Activated T-cell treated with anti-CD3 and anti-CD28 coated beads, Interleukin-2, amount 50 U/mL, for 72 hours (primary cell): Measurements from ENCODE around the gene PSMC2. TPM values are rescaled to one million over a fixed set of nuclear protein-coding genes. Genes with fewer than 3 reads are reported as not detected.
"Not testable (repeated sequence)": the region's sequence is repeated elsewhere in the genome, so short reads cannot be mapped to it uniquely, and the experiment has no call there.

Experiments
- ATAC-seq, 2 donors: fragments of 150-1000 bp; cut with Tn5 transposase; replicated peaks in 1 of 2; 2 replicates each; pipeline ENCODE4 v1.10.0; 2021; ENCODE audit warnings: moderate library complexity in 2 of 2, mild to moderate bottlenecking in 1 of 2
- DNase-seq, 2 donors: peaks; one replicate each; pipeline ENCODE4 v3.0.0; 2021 to 2022; ENCODE audit warnings: mixed read lengths in 1 of 2
- H3K27ac Mint-ChIP-seq: one replicate; pipeline ENCODE4 v1.8.0; 2022; ENCODE audit warnings: mild to moderate bottlenecking, moderate library complexity, mixed read lengths
- H3K27me3 Mint-ChIP-seq: one replicate; pipeline ENCODE4 v1.8.0; 2022; ENCODE audit warnings: low read depth, mixed read lengths
- H3K36me3 Mint-ChIP-seq, 2 donors: one replicate each; pipeline ENCODE4 v1.8.0; 2022; ENCODE audit warnings: mixed read lengths in 2 of 2, mild to moderate bottlenecking in 1 of 2; ENCODE audit not compliant: insufficient read depth in 2 of 2
- H3K4me1 Mint-ChIP-seq: one replicate; pipeline ENCODE4 v1.8.0; 2022; ENCODE audit warnings: low read depth, mixed read lengths
- H3K4me3 Mint-ChIP-seq, 2 donors: one replicate each; pipeline ENCODE4 v1.8.0; 2022; ENCODE audit warnings: mild to moderate bottlenecking in 2 of 2, mixed read lengths in 2 of 2, moderate library complexity in 2 of 2
- H3K9me3 Mint-ChIP-seq, 2 donors: one replicate each; pipeline ENCODE4 v1.8.0; 2022; ENCODE audit warnings: mixed read lengths in 2 of 2
- total RNA-seq, 2 donors: library from RNA; stranded (reverse); gene quantifications; one replicate each; pipeline ENCODE4 v1.2.3, GENCODE V29; 2022

The PSMC2 gene
- total RNA-seq, 2 donors from 2014 or later: 132 to 166 TPM

- peaks cover 18% of the 10 kb centered on the region for H3K27me3 Mint-ChIP-seq
- peak; percentile 25 to 60 for ATAC-seq
- H3K4me1 Mint-ChIP-seq: no peaks in the 10 kb centered on the region
- no peak for DNase-seq
- H3K36me3 Mint-ChIP-seq: no peaks in the 10 kb centered on the region
- H3K9me3 Mint-ChIP-seq: no peaks in the 10 kb centered on the region
- no peak overlapping the region for H3K4me3 Mint-ChIP-seq
- H3K27ac Mint-ChIP-seq: no peak overlapping the region
Measured at GRCh38 chr7:103382032-103382402, 34.6 kb downstream of the PSMC2 start.

- Mint-ChIP-seq H3K27ac (no peak overlapping the region), H3K4me1 (no peaks in the 10 kb centered on the region), H3K4me3 (no peak overlapping the region), H3K36me3 (no peaks in the 10 kb centered on the region), H3K9me3 (no peaks in the 10 kb centered on the region), H3K27me3 (peaks cover 11% of the 10 kb centered on the region)
- DNase-seq: no peak
- ATAC-seq: no peak
Measured at GRCh38 chr7:103387242-103387641, 39.8 kb downstream of the PSMC2 start.

DNA sequence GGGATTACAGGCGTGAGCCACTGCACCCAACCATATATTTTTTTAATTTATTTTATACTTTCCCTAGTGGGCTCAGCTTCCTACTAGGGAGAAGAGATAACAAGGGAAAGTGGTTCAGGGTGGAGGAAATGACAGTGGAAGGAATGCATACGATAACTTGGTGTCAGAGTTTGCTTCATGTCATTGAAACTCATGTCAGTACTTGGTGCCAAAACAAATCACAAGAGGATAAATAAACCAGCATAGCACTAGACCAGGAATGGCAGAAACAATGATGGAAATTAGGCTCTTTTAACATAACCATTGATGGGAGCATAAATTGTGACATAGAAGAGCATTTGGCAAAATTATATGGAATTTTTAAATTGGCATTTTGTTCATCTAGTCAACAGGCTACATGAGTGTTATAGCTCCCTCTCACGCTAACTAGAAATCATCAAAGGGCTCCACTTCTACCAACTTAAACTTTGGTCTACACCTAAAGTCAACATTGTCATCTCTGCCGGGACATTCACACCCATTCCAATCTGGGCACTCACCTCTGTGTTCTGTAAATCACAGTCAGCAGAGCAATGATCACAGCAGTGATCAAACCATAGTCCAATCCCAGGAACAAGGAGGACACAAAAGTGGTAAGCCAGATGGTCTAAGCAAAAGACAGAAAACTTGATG, 41.2 kb downstream of the PSMC2 start:
- Mint-ChIP-seq H3K36me3 (no peaks in the 10 kb centered on the region), H3K27me3 (peaks cover 11% of the 10 kb centered on the region), H3K27ac (no peak overlapping the region), H3K4me1 (no peaks in the 10 kb centered on the region), H3K4me3 (no peak overlapping the region), H3K9me3 (no peaks in the 10 kb centered on the region)
- ATAC-seq (no peak), DNase-seq (no peak)

DNA sequence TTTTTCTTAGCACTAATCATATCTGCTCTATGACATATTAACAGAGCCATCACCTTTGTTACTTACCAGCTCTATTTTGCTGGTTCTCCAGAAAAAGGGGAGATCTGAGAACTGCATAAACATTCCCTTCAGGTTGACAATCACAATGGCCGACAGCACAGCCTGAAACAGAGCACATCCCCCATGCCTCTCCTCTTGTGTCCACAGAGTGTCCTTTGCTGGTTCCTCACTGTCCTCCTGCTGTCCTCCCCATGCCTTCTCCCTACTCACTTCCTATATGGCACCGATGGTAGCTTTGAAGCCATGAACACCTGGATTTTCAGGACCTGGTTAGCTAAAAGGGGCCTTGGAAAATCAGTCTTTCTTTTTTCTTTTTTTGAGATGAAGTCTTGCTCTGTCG, 41.8 kb downstream of the PSMC2 start:
- Mint-ChIP-seq H3K36me3 (no peaks in the 10 kb centered on the region), H3K4me1 (no peaks in the 10 kb centered on the region), H3K27ac (no peak overlapping the region), H3K27me3 (peaks cover 11% of the 10 kb centered on the region), H3K9me3 (no peaks in the 10 kb centered on the region), H3K4me3 (no peak overlapping the region)
- no peak for DNase-seq
- no peak for ATAC-seq

- no peaks in the 10 kb centered on the region for H3K4me1 Mint-ChIP-seq
- H3K36me3 Mint-ChIP-seq: no peaks in the 10 kb centered on the region
- peaks cover 13% of the 10 kb centered on the region for H3K27me3 Mint-ChIP-seq
- no peak overlapping the region for H3K4me3 Mint-ChIP-seq
- DNase-seq (no peak), ATAC-seq (no peak)
- H3K27ac Mint-ChIP-seq: no peak overlapping the region
- H3K9me3 Mint-ChIP-seq: no peaks in the 10 kb centered on the region
Measured at GRCh38 chr7:103391150-103391549, 43.7 kb downstream of the PSMC2 start.

GRCh38 chr7:103391976-103392375, 44.5 kb downstream of the PSMC2 start:
- Mint-ChIP-seq H3K36me3 (no peaks in the 10 kb centered on the region), H3K4me3 (no peak overlapping the region), H3K27ac (no peak overlapping the region), H3K4me1 (no peaks in the 10 kb centered on the region), H3K9me3 (no peaks in the 10 kb centered on the region), H3K27me3 (peaks cover 19% of the 10 kb centered on the region)
- DNase-seq (no peak), ATAC-seq (no peak)

DNA sequence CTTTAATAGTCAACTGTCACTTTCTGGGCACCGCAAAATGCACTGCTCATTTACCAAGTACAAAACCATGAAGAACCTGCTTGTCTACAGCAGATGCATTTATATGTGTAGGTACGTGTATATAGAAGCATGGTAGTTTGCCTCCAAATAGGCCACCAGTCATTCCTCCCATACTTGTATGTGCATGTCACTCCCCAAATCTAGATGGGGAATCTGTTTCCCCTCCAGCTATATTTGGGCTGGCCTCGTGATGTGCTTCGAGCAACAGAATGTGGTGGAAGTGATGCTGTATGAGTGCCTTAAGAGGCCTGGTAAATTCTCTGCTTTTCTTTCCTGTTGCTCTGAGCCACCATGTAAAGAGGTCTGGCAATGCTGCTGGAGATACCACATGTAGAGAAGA, 47.1 kb downstream of the PSMC2 start:
- ATAC-seq (no peak), DNase-seq (no peak)
- Mint-ChIP-seq H3K27me3 (peaks cover 9% of the 10 kb centered on the region), H3K36me3 (no peaks in the 10 kb centered on the region), H3K27ac (no peak overlapping the region), H3K9me3 (no peaks in the 10 kb centered on the region), H3K4me1 (no peaks in the 10 kb centered on the region), H3K4me3 (no peak overlapping the region)

DNA sequence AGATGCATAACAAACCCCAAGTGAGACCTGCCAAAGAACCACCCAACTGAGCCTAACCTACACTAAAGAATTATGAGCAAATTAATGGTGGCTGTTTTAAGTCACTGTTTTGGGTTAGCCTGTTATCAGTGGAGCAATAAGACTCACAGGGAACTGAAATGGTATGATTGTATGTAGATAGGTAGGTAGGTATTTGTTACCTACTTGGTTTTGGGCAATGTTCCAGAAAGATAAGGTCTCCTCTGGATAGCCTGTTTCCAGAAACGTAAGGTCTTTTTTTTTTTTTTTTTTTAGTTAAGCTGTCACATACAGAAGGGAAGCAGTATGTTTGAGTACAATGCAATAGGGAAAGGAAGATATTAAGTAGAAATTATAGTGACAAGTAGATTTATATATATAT, 47.6 kb downstream of the PSMC2 start:
- DNase-seq (no peak), ATAC-seq (no peak)
- Mint-ChIP-seq H3K4me1 (no peaks in the 10 kb centered on the region), H3K9me3 (no peaks in the 10 kb centered on the region), H3K36me3 (no peaks in the 10 kb centered on the region), H3K27ac (no peak overlapping the region), H3K27me3 (peaks cover 8% of the 10 kb centered on the region), H3K4me3 (no peak overlapping the region)

DNA sequence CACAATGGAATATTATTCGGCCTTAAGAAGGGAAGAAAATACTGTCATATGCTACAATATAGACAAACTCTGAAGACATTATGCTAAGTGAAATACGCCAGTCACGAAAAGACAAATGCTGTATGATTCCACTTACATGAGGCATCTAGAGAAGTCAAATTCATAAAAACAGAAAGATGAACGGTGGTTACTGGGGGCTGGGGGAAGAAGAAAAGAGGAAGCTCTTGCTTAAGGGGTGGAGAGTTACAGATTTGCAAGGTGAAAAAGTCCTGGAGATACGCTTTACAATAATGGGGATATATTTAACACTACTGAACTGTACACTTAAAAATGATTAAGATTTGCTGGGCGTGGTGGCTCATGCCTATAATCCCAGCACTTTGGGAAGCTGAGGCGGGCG, 49.0 kb downstream of the PSMC2 start:
- Mint-ChIP-seq H3K4me3 (no peak overlapping the region), H3K4me1 (no peaks in the 10 kb centered on the region), H3K36me3 (peaks cover 0 to 1% of the 10 kb centered on the region in 2 donors), H3K9me3 (no peaks in the 10 kb centered on the region), H3K27me3 (peaks cover 8% of the 10 kb centered on the region), H3K27ac (no peak overlapping the region)
- DNase-seq (no peak), ATAC-seq (no peak)

DNA sequence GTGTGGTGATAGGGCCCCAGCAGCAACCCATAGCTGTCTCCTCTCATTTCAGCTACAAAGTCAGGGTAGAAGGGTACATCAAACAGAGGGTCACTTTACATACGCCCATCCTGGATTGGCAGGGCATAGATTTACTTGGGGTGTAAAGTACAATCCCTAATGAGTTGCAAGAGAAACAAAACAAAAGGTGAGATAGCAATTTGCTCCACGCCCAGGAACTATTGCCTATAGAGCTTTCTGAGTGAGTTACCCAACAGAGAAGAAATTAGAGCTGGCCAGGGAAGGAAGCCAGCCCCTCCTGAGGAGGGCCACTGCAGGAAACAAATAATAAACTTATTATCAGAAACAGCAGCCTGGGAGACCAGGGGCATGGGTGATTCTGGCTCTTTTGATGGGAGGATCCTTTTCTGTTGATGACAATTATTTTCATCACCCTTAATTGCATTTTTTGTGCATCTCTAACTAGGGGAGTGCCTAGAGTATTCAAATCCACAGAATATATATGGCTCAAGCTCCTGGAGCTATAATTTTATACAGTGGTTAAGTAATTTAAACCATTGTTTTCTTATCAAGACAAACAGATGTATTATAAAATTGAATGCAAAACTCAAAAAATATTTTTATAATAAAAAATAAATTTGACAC, 51.2 kb downstream of the PSMC2 start:
- H3K27me3 Mint-ChIP-seq: peaks cover 15% of the 10 kb centered on the region
- no peak overlapping the region for H3K4me3 Mint-ChIP-seq
- peaks cover 0 to 1% of the 10 kb centered on the region in 2 donors for H3K36me3 Mint-ChIP-seq
- H3K4me1 Mint-ChIP-seq: no peaks in the 10 kb centered on the region
- no peak overlapping the region for H3K27ac Mint-ChIP-seq
- ATAC-seq (no peak), DNase-seq (no peak)
- no peaks in the 10 kb centered on the region for H3K9me3 Mint-ChIP-seq

DNA sequence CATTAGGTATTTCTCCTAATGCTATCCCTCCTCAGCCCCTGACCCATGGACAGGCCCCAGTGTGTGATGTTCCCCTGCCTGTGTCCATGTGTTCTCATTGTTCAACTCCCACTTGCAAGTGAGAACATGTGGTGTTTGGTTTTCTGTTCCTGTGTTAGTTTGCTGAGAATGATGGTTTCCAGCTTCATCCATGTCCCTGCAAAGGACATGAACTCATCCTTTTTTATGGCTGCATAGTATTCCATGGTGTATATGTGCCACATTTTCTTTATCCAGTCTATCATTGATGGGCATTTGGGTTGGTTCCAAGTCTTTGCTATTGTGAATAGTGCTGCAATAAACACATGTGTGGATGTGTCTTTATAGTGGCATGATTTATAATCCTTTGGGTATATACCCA, 52.2 kb downstream of the PSMC2 start:
- H3K4me1 Mint-ChIP-seq, H3K4me3 Mint-ChIP-seq, DNase-seq, ATAC-seq, H3K27ac Mint-ChIP-seq, H3K36me3 Mint-ChIP-seq, H3K9me3 Mint-ChIP-seq: not testable (repeated sequence)
- H3K27me3 Mint-ChIP-seq: peaks cover 15% of the 10 kb centered on the region

- ATAC-seq, H3K27me3 Mint-ChIP-seq, H3K27ac Mint-ChIP-seq, H3K4me3 Mint-ChIP-seq, H3K9me3 Mint-ChIP-seq, DNase-seq, H3K4me1 Mint-ChIP-seq, H3K36me3 Mint-ChIP-seq: not testable (repeated sequence)
Measured at GRCh38 chr7:103405789-103406613, 58.6 kb downstream of the PSMC2 start.

DNA sequence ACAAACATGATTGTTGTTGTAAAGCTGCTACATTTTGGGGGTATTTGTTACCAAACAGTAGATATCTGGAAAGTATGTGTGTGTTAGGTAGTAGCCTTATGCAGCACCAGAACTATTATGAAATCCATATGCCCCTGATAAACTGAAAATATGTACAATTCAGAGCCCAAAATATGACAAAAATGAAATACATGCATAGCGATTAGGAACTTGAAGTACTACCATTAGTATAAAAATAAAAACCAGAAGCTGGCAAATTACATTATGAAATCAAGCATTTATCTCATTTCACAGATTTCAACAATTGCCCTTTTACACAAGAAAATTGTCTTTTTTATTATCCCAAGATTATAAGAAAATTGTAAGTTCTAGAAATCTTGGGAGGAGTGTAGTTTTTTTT, 64.7 kb downstream of the PSMC2 start:
- peaks cover 26% of the 10 kb centered on the region for H3K27me3 Mint-ChIP-seq
- no peaks in the 10 kb centered on the region for H3K4me1 Mint-ChIP-seq
- no peak for ATAC-seq
- no peak overlapping the region for H3K4me3 Mint-ChIP-seq
- H3K9me3 Mint-ChIP-seq: no peaks in the 10 kb centered on the region
- no peak for DNase-seq
- H3K36me3 Mint-ChIP-seq: no peaks in the 10 kb centered on the region
- H3K27ac Mint-ChIP-seq: no peak overlapping the region
